ENCODE results near the gene ONECUT2.
A peak's percentile ranks its signal among the peaks of the same experiment; 100 is the strongest.

The ONECUT2 gene

DNA sequence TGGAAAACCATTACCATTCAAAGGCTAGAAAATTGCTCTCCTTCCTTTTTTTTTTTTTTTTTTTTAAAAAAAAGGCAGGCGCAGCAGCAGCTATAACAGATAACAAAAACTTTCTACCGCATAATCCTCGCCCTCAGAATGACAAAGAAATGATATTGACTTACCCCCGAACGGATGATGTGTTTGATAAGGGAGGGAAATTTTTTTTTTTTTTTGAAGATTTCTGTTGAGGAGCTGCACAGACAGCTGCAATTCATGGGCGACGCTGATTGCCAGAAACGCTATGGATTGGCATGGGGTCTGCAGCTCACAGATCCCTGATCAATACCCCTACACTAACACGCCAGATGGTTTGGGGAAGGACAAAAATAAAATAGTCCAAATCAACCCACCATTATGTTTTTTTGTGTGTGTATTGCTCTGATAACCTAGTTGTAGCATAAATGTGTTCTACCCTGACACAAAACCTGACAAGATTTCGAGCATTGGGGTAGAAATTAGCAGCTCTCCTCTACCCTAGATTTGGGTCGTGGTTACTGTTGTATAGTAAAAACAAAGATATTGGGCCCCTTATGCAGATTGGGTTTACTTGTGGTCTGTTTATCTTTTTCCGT lies 3.6 kb upstream of the ONECUT2 start:
- DNase-seq (ENCODE audit: low read depth in 2 of 2): no peak

DNA sequence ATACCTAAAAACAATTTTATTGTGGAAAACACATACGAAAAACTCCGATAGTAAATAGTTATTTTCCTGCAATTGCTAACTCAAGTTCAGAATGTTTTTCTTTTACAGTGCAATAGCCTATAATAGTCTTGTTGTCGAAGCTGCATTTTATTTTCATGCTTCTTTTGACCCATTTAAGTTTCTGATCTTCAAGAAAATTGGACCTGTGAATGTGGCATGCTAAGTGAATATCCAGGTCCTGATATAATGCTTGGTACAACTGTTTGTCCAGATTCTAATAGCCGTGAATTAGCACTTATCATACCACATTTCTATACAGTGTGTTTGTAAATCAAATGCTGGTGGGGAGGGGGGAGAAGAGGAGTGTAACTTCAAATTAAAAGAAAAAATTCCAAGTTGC lies 3.0 kb upstream of the ONECUT2 start:
- DNase-seq (ENCODE audit: low read depth in 2 of 2): no peak

DNA sequence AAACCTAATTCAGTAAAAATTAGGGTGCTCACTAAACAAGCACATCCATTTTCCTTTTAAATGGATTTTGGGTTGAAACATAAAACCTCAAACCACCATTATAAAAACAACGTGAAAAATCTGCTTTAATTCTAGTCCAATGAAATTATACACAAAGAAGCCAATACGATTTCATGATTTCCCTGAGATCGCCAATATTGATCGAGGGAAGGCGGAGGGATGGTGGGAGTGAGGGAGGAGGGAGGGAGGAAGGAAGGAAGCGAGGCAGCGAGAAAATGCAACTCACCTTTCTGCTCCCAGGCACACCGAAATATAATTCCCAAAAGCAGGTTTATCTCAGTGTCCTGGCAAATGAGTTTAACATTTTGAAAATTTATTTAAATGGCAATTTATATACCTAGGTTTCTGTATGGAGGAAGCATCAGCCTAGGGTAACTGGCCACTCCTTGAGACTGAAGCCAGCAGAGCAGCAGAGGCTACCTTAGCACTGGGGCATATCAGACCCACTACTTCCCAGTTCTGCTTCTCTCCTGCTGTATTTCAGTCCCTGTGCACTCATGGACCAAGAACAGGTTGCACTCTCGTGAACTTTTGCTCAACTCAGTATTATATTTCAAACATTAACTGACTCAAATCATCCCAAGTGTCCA lies 2.3 kb upstream of the ONECUT2 start:
- DNase-seq (ENCODE audit: low read depth in 2 of 2): no peak

DNA sequence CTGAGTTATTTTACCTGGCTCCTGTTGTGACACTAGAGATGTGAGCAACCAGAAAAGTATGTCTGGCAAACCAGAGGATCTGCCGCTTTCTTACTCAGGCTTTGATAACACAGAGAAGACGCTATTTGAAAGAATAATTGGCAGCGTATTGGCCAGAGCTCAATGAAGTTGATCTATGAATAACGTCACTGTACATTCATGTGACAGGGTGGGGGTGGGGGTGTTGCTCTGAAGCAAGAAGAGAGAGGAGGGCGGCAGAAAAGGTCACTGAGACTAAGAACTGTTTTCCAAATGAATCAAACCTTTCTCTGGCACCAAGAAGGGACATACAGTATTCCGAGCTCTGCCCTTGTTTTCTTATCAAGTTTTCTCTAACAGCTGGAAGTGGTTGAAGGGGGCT lies 1.7 kb upstream of the ONECUT2 start:
- DNase-seq (ENCODE audit: low read depth in 2 of 2): no peak

GRCh38 chr18:57433934-57434535 lies 1.1 kb upstream of the ONECUT2 start:
- no peak for DNase-seq (ENCODE audit: low read depth in 2 of 2)

DNA sequence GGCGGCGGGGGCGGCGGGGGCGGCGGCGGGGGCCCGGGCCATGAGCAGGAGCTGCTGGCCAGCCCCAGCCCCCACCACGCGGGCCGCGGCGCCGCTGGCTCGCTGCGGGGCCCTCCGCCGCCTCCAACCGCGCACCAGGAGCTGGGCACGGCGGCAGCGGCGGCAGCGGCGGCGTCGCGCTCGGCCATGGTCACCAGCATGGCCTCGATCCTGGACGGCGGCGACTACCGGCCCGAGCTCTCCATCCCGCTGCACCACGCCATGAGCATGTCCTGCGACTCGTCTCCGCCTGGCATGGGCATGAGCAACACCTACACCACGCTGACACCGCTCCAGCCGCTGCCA lies 644 bp downstream of the ONECUT2 start:
- DNase-seq (ENCODE audit: low read depth in 2 of 2): no peak

GRCh38 chr18:57436191-57436964 lies 1.2 kb downstream of the ONECUT2 start:
- no peak for DNase-seq (ENCODE audit: low read depth in 2 of 2)

DNA sequence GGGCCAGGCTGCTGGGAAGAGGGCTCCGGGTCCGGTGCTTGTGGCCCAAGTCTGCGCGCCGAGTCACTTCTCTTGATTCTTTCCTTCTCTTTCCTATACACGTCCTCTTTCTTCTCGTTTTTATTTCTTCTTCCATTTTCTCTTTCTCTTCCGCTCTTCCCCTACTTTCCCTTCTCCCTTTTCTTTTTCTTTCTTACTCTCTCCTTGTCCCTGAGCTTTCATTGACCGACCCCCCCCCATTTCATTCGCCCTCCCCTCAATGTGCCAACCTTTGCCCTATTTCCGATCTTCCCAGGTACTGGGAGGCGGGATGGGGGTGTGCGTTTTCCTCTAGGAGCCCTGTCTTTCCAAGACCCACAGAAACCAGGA lies 1.8 kb downstream of the ONECUT2 start:
- DNase-seq (ENCODE audit: low read depth in 2 of 2): no peak

GRCh38 chr18:57437402-57437765 lies 2.2 kb downstream of the ONECUT2 start:
- no peak for DNase-seq (ENCODE audit: low read depth in 2 of 2)

GRCh38 chr18:57437766-57438671 lies 2.8 kb downstream of the ONECUT2 start:
- DNase-seq (ENCODE audit: low read depth in 2 of 2): peak in 1 of 2 donors; percentile 10

DNA sequence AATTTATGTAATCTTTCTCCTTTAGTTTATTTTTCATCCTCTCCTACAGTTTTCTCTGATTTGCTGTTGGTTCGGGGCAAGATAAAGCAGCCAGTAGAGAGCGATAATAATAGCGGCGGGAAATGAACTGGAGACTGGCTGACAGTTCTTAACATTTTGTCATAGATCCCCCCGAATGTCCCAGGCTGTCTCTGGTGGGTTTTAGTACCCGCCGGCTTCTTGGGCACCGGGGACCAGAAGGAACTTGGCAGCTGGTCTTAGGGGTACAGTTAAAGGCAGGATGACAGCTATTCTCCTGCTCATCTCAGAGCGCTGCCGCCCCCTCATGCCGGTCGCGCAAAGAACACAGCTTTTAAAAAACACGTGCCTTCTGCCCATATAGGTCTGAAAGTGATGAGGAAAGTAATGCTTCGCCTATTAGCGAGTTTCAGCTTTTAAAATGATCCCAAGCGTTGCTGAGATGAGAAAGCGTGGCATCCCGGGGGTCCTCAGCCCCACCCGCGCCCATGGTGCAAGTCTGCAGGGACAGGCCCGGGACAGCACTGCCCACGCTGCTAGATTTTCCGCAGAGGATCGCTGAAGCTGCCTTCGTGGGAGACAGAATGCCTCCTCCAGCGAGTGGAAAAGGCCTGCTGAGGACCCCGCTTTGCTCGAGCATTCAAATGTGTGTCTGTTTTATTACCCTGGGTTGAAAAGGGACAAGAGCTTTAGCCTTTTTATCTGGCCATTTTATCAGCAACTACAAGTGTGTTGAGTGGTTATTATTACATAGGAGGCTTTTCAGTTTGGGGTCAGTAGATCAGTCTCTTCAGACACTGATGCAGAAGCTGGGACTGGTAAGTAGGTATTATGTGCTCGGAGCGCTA lies 3.8 kb downstream of the ONECUT2 start:
- no peak for DNase-seq (ENCODE audit: low read depth in 2 of 2)

DNA sequence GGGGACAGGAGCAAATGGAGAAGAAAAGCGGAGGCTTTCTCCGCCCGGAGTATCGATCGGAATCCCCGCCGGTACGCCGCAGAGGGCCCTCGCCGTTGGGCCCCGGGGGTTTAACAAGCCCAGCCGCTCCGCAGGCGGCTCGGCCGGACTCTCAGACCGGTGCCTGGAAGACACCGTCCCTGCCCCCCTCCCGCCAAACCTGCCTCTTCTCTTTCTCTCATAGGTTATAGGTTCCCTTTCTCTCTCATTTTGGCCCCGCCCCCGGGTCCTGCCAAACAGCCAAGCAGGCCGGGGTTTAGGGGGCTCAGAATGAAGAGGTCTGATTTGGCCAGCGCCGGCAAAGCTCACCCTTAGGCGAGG lies 4.4 kb downstream of the ONECUT2 start:
- no peak for DNase-seq (ENCODE audit: low read depth in 2 of 2)

- no peak for DNase-seq (ENCODE audit: low read depth in 2 of 2)
Observed at GRCh38 chr18:57439985-57440330, 4.8 kb downstream of the ONECUT2 start.

- no peak for DNase-seq (ENCODE audit: low read depth in 2 of 2)
Observed at GRCh38 chr18:57440331-57441070, 5.3 kb downstream of the ONECUT2 start.

DNA sequence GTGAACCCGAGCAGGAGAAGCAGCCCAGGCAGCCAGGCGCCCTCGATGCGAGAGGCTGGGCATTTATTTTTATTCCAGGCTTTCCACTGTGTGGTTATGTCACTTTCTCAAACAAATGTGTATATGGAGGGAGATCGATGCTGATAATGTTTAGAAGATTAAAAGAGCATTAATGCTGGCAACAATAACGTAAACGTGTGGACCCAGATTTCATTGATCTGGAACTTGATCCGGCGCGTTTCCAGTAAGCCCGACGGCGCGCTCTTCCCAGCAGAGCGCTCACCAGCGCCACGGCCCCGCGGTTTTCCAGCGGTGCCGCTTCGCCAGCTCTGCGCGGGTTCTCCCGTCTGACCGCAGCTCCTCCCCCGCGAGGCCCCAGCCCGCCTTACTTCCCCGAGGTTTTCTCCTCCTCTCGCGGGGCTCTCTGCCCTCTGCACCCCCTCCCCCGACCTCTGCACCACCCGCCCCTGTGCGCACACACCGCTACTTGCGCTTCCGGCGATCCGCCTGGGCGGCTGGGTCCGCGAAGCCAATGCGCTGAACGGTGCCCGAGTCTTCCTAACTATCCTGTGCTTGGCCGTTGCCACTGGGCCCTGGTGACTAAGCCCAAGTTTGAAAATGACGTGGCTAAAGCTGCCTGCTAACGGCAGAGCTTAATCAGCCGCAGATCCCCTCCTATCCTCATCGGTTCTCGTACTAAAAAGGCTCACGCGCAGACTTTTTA lies 6.1 kb downstream of the ONECUT2 start:
- DNase-seq (ENCODE audit: low read depth in 2 of 2): no peak

DNA sequence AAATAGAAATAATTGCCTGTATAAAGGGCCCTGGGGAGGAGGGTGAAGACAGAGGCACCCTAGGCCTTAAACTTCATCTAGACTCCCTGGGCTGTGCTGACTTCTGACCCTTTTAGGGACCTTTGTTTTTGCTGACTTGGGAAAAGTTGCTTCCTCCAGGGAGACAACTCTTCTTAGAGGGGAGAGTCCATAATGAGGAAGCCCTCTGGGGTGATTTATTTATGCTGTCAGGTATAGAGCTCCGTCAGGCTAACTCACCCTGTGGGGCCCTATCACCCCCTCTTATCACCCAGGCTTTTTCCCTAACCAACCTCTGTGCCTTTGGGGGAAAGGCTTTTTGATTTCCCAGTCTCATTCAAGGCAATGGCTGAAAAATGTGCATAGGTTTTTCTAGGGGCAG lies 8.1 kb downstream of the ONECUT2 start:
- no peak for DNase-seq (ENCODE audit: low read depth in 2 of 2)

GRCh38 chr18:57443702-57444101 lies 8.5 kb downstream of the ONECUT2 start:
- no peak for DNase-seq (ENCODE audit: low read depth in 2 of 2)

GRCh38 chr18:57444301-57444759 lies 9.2 kb downstream of the ONECUT2 start:
- no peak for DNase-seq (ENCODE audit: low read depth in 2 of 2)

DNA sequence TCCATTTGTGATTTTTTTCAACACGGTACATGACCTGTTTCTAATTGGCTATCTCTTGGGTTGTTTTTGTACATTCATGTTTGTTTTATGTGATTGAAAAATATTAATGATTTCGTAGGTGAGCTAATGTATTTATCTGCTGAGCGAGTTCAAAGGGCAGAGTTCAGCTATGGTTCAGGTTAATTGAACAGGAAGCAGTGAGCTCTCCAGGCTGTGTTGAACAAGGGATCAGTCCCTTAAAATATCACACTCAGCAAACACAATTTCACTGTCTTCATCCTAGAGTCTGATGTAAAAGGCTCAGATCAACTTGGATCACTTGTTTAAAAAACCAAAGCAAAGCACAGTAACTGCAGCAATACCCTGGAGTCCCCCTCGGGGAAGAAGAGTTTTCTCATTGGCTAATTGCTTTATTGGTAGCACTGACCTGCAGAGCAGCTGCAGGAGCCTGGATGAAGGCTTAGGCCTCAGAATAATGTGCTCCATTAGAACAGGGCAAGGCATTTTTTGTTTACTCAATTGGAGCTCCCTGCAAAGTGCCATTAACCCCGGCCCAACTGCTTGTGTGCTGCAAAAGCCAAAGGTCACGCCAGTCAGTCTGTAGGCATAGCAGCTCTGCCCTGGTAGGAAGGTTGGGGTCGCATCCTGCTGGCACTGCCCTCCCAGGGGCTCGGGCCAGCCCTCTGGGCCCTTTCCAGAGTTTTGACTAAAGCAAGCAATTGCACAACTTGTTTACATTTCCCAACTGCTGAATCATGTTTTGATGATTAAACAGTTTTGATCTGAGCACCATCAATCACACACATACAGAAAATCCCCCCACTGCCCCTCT lies 10.5 kb downstream of the ONECUT2 start:
- no peak for DNase-seq (ENCODE audit: low read depth in 2 of 2)

All from stimulated activated CD8-positive, alpha-beta memory T cell treated with anti-CD3 and anti-CD28 coated beads, Interleukin-15, amount 100 ng/mL, for 4 hours (primary cell).